GM12875 (cell line): ENCODE results near the gene PRRC1.
A peak's percentile ranks its signal among the peaks of the same experiment; 100 is the strongest.

Source experiments
- H3K4me3 ChIP-seq: one replicate; pipeline ENCODE4 v1.5.1; 2011; ENCODE audit warnings: low read depth, low read length, control low read depth
- CTCF ChIP-seq: IDR thresholded peaks from 2 replicates; pipeline ENCODE4 v1.5.1; 2011; ENCODE audit warnings: low read depth, mild to moderate bottlenecking, control low read depth, inconsistent platforms, low read length, moderate library complexity, borderline replicate concordance; ENCODE audit not compliant: insufficient read depth

The PRRC1 gene

GRCh38 chr5:127561254-127561653 is 43.8 kb downstream of the PRRC1 start:
- no peak for TF ChIP-seq CTCF
- no peak overlapping the region for H3K4me3 ChIP-seq

DNA sequence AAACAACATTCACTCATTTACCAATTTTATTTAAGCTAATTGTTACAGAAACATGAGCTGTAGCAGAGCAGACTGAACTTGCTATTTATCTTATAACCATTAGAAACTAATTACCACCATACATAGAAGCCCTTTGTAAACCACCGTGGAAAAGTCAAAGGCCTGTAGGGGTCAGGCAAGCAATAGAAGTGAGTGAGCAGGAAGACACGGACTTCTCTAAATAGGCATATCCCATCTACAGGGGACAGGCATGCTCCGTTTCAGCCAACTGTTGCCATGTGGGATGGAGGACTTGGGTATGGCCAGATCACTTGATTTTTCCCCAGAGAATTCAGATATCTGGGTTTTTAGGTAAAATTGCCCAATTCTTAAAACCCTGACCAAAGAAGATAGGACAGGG is 44.8 kb downstream of the PRRC1 start:
- no peak for TF ChIP-seq CTCF
- no peak overlapping the region for H3K4me3 ChIP-seq

- no peak overlapping the region for H3K4me3 ChIP-seq
- no peak for TF ChIP-seq CTCF
These were observed 45.7 kb downstream of the PRRC1 start for GRCh38 chr5:127563136-127563535.

- TF ChIP-seq CTCF, result peak; percentile 54; the same call in 1 of the 2 replicates
- no peak overlapping the region for H3K4me3 ChIP-seq
These were observed 46.7 kb downstream of the PRRC1 start for GRCh38 chr5:127564002-127564769.

DNA sequence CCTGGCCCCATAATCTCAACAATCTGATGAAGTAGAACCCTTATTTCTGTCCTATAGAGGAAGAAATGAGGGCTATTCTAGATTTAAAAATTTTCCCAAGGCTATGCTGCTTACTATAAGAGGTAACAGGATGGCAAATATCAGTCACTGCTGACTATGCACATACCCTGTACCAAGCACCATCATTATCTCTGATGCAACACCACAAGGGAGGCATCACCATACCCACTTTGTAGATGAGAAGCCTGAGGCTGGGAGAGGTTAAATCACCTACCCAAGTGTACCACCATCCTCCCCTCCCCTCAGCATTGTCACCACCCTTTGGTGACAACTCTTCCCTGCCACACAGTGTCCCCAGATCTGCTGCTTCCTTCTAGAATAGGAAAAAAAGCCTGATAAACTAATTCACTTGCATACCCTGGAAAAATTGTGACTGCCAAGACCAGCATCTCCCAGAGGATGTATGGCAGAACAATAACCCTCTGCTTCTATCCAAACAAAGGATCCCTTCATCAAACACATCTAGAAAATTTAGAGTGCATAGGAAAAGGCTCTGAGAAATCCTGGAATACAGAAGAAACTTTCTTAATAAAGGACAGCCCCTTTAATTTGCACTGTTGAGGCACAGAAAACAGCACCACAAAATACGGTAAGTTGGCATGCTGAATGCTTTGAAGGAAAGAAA is 48.3 kb downstream of the PRRC1 start:
- H3K4me3 ChIP-seq, result no peak overlapping the region
- TF ChIP-seq CTCF, result no peak

DNA sequence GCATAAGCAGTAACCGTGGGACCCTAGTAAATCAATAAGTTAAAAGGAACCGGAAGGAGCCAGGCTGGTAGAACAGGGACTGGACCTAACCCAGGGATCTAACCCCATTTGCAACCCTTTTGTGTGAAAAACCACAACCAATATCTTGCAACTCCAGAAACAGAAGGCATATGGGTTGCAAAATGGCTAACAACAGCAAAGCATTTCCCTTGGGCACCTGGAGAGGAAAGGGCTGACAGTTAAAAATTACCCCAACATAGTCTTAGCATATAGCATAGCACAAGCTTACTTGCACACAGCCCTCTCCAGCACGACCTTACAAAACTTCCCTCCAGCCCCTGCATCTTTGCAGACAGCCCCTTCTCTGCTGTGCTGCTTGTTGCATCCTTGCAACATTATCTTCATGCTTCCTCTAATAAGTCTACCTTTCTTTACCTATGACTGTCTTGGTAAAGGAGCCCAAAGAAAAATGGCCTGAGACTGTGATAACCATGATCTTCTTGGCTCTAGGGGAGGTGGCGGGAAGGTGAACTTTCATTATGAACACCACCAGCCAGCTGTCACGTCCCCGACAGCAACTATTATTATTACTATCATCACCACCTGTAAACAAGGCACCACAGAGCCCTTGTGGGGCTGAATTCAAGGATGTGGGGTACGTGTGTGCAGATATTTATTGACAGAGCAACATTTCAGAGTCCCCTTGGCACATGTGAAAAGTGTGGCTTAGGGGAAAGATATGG is 49.8 kb downstream of the PRRC1 start:
- H3K4me3 ChIP-seq, result no peak overlapping the region
- TF ChIP-seq CTCF, result no peak
